ENCODE data around the gene ECHS1.

GRCh38 chr10:133347710-133348517 is 25.2 kb downstream of the ECHS1 start:
- TF ChIP-seq CTCF (IDR thresholded peaks at IDR 0.05) (no peak), POLR2A (IDR thresholded peaks at IDR 0.05) (no peak)

Measured in suprapubic skin (tissue), 3 donors.